Jurkat, Clone E6-1 (cell line): ENCODE results near the gene MEGF9. TPM values are rescaled to one million over a fixed set of nuclear protein-coding genes. Genes with fewer than 3 reads are reported as not detected.
"Not testable (repeated sequence)": the region's sequence is repeated elsewhere in the genome, so short reads cannot be mapped to it uniquely, and the experiment has no call there.

Experiments used
- DNase-seq: peaks from one replicate; pipeline ENCODE4 v3.0.0-alpha.2; 2011; ENCODE audit warnings: low read depth, low spot score
- H3K4me3 ChIP-seq: 2 replicates; pipeline ENCODE4 v1.5.1; 2011; ENCODE audit warnings: mild to moderate bottlenecking, low read length, control low read depth, moderate library complexity
- polyA plus RNA-seq: library from polyadenylated mRNA; unstranded; fragments of >200 nt; gene quantifications from one replicate; pipeline ENCODE4 v1.2.1, GENCODE V29; 2012; ENCODE audit warnings: missing spikeins; ENCODE audit not compliant: insufficient read length, insufficient read depth

The MEGF9 gene
- 8.0 TPM for polyA plus RNA-seq

DNA sequence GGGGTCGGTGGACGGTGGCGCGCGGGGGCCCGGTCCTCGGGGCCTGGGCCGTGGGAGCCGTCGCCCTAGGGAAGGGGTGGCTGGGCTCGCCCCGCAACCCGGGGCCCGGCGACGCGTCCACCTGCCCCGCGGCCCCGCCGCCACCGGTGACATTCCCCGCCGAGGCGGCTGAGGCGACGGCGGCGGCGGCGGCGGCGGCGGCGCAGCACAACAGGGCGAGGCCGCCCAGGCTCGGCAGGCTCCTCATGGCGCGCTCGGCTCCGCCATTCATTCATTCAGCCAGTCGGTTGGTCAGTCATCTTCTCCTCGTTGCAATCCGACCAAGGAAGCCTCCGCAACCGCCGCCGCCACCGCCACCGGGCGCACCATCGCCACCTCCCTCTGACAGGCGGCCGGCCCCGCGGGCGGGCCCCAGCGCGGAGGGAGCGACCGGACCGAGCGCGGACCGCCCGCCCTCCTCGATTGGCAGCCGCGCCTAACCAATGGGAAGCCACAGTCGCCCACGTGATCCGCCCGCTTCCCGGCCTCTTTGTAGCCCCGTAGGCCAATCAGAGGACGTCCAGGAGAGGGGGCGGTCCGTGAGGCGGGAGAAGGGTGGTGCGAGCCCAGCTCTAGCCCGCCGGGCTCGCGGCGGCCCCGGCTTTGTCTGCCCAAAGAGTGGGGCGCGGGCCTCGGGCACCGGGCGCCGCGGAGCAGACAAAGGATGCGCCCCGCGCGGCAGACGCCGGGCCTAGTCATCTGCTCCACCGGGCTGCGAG lies at the start of gene MEGF9:
Gene MEGF9, minus strand, starts transcription at position 383 of the 758 bp plus-strand sequence. Its CDS starts 112 bp downstream, at position 271.
- peak; percentile 93 for DNase-seq
- peak within 1 kb of the TSS; percentile 80 for H3K4me3 ChIP-seq

DNA sequence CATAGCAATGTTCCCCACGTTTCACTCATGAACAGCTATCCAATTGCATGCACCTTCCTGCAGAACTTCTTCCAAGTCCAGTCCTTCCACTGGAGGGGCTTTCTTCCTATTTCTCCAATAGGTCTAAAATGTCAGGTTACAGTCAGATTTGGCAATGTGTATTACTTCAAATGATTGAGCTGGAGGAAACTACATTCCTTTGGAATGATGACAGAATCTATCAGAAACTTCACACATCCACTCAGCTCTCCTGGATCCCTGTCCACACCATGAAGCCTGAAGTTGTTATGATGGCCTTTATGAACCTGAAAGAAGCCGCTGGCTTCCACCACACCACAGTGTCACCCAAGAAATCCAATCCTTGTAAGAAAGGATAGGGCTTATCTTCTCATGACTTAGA lies 46.7 kb upstream of the MEGF9 start:
- H3K4me3 ChIP-seq: no peak overlapping the region
- DNase-seq: no peak

DNA sequence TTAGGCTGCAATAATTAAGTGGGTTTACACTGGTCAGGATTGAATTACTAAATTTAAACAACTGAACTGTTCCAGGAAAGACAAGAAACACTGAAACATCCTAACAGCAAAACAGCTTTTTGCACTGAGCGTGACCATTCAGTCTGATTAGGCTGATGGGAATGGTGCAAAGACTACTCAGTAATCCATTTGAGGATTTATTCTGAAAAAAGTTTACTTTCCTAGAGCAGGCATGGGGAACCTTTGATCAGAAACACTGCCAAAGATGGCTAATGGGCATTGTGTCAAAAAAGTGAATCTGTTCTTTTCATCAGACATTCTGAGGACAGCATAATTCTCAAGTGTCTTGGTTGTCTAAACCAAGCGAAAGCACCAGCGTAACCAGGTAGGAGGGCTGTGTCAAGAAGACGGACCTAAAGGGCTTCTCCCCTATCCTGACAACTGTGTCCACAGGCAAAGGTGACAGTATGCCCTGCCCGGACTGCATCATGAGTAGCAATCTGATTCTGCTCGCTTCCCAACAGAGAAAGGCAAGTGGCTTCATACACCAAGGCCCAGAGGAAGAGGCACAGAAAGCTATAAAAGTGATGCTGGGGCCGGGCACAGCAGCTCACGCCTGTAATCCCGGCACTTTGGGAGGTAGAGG lies 45.6 kb upstream of the MEGF9 start:
- H3K4me3 ChIP-seq: no peak overlapping the region
- no peak for DNase-seq

DNA sequence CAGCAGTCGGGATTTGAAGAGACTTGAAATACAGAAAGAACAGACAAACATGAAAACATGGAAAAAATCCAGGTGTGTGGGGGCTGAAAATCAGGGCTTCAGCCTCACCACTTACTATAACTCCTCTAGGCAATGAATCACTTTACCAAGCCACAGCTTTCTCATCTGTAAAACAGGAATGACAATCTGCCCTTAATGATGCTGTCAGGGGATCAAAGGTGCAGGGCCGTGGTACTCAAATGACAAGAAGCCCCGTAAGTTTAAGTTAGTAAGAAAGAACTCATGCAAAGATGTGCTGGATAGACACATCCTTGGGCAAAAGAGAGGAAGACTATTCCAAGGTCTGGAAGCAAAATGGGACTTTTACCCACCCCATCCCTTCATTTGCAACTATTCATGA lies 44.3 kb upstream of the MEGF9 start:
- no peak overlapping the region for H3K4me3 ChIP-seq
- no peak for DNase-seq

DNA sequence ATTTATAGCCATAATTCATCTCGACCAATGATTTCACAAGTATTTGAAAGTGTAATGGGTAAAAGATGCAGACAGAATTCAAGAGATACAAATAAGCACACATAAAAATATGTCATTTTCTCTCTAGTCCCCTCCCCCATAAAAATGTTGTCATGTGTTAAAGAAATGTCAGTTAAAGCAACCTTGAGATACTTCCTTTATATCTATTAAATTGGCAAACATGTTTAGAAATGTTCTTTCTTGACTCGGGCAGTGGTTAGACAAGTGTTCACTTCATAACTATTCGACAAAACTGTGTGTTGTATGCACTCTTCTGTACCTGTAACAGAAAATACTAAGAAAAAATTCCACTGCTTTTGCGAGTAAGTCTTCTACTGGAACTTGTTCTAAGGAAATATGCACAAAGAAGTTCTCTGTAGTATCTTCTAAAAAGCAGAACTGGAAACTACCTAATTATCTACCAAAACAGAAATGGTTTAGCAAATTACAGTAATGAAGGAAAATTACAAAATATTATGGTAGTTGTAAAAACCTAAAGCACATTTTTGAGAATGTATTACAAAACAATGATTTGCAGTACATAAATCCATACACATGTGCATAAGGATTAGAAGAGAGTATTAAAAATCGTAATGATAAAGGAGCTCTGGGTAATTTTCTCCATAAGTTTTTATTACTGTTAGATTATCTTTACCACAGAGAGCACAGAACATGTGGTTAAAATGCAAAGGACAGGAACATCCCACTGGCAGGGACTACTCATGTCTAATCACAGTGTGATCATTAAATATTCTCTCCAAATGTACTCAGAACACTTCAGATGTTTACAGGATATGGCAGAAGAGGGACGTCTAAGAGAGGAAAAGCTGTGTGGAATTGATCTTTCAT lies 43.0 kb upstream of the MEGF9 start:
- no peak overlapping the region for H3K4me3 ChIP-seq

DNA sequence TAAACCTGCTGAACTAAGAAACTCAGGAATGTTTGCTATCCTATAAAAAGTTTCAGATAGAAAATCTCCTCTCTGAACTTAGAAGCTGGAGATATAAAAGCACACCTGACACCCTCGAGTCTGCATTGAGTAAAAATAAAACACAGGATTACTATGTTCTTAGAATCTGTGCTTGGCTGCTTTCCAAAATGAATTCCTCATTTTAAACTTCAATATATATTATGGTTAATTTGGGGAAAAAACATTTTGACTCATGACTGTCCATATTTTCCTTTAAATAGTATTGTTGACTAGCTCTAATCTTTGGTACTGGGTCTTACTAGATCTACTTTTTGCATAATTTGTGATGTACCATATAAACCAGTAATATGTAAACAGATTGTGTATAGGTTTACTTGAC lies 42.3 kb upstream of the MEGF9 start:
- H3K4me3 ChIP-seq: no peak overlapping the region
- no peak for DNase-seq

More for the DNA sequence above, 43.0 kb upstream of the MEGF9 start:
- DNase-seq: no peak

DNA sequence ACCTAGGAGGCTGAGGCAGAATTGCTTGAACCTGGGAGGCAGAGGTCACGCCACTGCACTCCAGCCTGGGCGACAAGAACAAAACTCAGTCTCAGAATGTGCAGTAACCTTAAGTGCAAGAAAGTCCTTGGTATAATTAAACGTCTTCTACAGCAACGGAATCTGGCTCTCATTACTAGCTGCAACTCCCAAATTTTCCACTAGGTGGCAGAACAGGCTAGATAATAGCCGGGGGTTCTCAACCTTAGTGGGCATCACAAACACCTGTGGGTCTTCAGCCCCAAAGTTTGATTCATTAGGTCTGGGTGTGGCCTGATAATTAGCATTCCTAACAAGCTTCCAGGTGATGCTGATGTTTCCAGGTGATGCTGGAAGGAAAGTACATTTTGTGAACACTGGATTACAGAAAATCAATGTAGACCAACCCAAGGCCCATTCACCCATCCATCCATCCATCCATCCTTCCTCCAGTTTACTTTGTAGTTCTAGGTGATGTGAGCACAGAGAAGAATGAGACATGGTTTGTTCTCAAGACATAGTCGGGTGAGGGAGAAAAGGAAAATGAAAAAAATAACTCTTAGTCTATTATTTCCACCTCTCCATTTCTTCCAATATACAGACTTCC lies 41.7 kb upstream of the MEGF9 start:
- no peak overlapping the region for H3K4me3 ChIP-seq
- peak; percentile 56 for DNase-seq

DNA sequence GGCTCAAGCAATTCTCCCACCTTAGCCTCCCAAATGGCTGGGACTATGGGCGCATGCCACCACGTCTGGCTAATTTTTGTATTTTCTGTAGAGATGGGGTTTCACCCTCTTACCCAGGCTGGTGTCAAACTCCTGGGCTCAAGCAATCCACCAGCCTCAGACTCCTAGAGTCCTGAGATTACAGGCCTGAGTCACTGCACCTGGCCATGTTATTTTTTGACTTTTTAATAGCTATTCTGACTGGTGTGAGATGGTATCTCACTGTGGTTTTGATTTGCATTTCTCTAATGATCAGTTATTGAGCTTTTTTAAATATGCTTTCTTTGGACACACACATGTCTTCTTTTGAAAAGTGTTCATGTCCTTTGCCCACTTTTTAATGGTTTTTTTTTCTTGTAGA lies 40.8 kb upstream of the MEGF9 start:
- no peak overlapping the region for H3K4me3 ChIP-seq
- no peak for DNase-seq

DNA sequence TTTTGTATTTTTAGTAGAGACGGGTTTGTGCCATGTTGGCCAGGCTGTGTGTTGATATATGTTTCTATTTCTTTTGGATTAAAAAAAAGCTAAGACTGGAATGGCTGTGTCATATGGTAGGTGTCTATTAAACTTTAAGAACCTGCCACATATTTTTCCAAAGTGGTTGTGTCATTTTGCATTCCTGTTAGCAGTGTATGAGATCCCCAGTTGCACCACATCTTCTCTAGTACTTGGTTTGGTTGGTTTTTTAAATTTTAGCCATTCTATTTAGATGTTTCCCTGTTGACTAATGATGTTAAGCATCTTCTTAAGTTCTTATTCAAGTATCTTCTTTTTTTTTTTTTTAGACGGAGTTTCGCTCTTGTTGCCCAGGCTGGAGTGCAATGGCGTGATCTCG lies 36.2 kb upstream of the MEGF9 start:
- DNase-seq: no peak
- H3K4me3 ChIP-seq: no peak overlapping the region

DNA sequence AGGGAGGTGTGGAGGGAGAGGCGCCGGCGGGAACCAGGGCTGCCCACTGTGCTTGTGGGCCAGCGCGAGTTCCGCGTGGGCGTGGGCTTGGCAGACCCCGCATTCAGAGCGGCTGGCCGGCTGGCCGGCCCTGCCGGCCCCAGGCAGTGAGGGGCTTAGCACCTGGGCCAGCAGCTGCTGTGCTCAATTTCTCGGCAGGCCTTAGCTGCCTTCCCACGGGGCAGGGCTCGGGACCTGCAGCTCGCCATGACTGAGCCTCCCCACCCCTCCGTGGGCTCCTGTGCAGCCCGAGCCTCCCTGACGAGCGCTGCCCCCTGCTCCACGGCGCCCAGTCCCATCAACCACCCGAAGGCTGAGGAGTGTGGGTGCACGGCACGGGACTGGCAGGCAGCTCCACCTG lies 32.1 kb upstream of the MEGF9 start:
- H3K4me3 ChIP-seq, DNase-seq: not testable (repeated sequence)

DNA sequence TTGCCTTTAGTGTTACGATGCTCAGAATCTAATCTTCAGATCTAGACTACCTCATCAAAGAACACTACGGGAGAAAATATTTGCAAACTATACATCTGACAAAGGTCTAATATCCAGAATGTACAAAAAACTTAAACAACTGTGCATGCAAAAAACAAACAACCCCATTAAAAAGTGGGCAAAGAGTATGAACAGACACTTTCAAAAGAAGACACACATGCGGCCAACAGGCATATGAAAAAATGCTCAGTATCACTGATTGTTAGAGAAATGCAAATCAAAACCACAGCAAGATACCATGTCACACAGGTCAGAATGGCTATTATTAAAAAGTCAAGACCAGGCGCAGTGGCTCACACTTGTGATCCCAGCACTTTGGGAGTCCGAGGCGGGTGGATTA lies 31.0 kb upstream of the MEGF9 start:
- no peak for DNase-seq
- H3K4me3 ChIP-seq: no peak overlapping the region

DNA sequence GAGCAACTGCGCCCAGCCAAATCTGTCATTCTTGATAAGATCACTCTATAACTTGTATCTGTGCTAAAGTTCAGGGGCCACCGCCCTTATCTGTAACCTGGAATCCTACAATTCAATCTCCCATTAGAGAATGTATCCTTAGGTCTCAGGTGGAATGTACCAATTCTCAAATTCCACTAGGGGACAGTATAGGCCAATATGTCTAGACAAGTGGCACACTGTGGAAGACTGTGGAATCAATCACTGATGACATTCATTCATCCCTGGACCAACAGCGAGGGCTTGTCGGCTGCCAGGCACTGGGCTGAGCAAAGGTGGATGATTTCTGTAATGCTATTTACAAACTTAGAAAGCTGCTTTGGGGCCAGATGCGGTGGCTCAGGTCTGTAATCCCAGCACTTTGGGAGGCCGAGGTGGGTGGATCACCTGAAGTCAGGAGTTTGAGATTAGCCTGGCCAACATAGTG lies 28.7 kb upstream of the MEGF9 start:
- DNase-seq: peak; percentile 45
- H3K4me3 ChIP-seq: no peak overlapping the region

DNA sequence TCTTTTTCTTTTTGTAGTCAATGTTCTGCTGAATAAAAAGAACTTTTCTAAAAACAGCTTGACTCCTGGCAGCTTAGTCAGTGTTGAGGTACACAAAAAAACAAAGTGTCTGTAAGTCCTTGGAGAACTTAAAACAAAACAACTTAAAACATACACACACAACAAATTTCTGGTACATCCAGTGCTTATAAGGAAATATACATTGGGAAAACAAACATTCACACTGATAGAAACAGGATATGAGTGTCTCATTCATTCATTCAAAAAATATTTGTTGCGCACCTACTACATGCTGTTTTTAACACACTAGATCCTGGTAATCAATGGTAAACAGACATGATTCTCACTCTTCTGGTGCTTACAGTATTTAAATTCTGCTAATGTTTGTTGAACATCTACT lies 27.4 kb upstream of the MEGF9 start:
- H3K4me3 ChIP-seq: no peak overlapping the region
- no peak for DNase-seq

DNA sequence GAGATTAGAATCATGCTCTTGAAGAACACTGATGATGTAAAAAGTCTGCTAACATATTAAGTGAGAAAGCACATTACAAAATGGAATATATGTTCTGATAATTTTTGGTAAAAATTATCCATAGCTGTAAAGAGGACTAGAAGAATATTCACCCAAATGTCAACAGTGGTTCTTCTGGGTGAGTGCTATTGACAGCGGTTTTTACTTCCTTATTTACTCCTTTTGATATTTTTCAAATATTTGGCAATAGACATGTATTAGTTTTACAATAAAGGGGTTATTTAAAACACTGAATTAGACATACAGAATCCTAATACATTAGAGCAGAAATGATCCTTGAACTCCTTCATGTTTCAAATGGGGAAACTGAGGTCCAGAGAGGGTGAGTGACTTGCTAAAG lies 26.9 kb upstream of the MEGF9 start:
- H3K4me3 ChIP-seq: no peak overlapping the region
- no peak for DNase-seq

DNA sequence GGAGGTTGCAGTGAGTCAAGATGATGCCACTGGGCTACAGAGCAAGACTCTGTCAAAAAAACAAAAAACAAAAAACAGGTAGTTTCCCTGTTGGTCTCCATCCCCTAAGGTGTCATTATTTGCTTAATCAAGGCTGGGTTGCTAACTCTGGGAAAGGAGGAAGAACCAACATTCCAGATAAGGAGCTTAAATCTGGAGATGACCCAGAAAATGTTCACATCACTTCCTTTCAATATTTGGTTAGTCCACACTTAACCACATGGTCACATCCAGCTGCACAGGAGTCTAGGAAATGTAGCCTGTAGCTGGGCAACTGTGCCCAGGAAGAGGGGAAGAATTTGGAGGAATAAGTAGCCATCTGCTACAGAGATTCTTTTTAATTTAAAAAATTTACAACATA lies 25.9 kb upstream of the MEGF9 start:
- DNase-seq: no peak

DNA sequence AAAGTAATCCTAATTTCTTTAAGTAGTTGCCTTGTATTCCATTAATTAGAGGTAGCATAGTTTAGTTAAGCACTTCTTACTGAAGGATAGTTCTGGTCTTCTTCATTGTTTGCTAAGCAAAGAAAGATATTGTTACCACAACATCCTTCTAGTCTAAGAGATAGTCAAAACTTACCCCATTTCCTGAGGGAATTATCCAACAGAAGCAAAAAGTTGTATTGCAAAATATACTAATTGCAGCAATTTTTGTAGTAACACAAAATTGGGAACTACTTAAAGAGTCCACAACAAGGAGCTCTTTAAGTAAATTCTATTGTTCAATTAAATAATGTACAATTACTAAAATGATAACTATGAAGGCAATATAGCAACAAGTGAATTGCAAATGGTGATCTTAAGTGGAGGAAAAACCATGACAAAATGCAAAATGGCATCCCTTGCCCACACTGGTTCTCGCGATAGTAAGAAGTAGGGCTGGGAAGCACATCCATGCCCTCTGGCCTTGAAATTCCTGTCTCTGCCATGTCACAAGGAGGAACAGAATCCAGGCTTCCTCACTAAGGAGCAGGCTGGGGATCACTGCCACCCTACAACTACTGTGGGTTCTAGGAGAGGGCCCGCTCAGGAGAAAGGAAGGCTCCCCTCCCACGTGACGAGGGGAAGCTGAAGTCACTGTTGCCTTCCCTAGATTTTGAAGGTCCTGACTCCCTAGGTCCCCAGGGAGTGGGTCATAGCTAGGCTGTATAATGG lies 23.3 kb upstream of the MEGF9 start:
- no peak for DNase-seq
- no peak overlapping the region for H3K4me3 ChIP-seq

More for the DNA sequence above, 25.9 kb upstream of the MEGF9 start:
- no peak overlapping the region for H3K4me3 ChIP-seq

DNA sequence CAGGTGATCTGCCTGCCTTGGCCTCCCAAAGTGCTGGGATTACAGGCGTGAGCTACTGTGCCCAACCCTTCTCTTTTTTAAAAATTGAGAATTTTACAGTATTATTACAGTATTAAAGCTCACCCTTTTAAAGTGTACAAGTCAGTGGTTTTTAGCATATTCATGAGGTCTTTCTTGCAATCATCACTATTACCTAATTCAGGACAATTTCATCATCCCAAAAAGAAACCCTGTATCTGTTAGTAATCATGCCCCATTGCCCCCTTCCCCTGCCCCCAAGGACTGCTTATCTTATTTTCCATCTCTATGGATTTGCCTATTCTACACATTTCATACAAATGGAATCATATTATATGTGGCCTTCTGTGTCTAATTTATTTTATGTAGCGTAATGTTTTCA lies 22.6 kb upstream of the MEGF9 start:
- H3K4me3 ChIP-seq: no peak overlapping the region
- no peak for DNase-seq

DNA sequence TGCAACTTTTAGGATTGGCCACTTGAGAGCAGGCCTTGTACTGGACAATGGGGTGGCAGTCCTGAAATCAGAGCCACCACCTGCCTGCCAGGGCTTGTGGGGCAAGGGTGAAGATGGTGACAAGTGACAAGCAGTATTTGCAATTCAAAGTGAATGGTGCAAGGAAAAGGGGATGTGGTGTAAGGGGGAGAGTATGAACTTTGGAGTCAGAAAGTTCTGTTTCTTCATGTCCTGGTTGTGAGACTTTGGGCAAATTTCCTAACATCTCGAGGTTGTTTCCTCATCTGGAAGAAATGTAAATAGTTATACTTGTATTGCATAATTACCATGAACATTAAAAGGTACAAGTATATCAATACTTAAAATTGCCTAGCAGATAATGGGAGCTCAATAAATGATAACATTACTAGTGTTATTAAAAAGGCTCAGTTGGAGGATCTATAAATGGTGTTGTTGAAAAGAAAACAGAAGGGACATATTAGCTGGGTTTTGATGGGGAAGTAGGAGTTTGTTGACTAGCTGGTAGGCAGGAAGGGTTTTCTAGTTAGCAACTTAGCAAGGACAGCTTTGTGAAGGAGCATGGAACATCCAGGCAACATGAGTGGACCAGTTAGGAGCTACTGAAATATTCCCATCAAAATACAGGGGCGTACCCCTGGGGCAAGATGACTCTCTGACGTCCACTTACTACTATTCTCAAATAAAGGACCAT lies 21.3 kb upstream of the MEGF9 start:
- H3K4me3 ChIP-seq: no peak overlapping the region
- DNase-seq: no peak
